Panc1 (cell line): Measurements from ENCODE around the gene RSPO4. TPM values are rescaled to one million over a fixed set of nuclear protein-coding genes. Genes with fewer than 3 reads are reported as not detected.

Experiments used
- ATAC-seq: fragments of 200-7000 bp; cut with Tn5 transposase; 2 replicates; pipeline ENCODE4 v1.9.1; 2020; ENCODE audit warnings: mild to moderate bottlenecking, moderate library complexity
- BruUV-seq: library from RNA; stranded (reverse); fragments of 400-500 nt; replicated peaks from 2 replicates; lab custom pipeline; 2021; lab: Mats Ljungman, UMichigan
- CTCF ChIA-PET: fragments of 300-600 bp; sonication (Branson Sonifier 250); formaldehyde crosslinking; loops from one replicate; lab custom pipeline; 2022; ENCODE audit warnings: antibody characterized with exemption; lab: Charles Lee
- POLR2A ChIA-PET: fragments of 300-600 bp; sonication (Branson Sonifier 250); formaldehyde crosslinking; loops from one replicate; lab custom pipeline; 2022; ENCODE audit warnings: antibody characterized with exemption; lab: Charles Lee
- DNase-seq: peaks from one replicate; pipeline ENCODE4 v3.0.0-alpha.2; 2010; ENCODE audit warnings: low read depth, low spot score
- H3K27ac ChIP-seq: 2 replicates; pipeline ENCODE4 v1.5.1; 2011; ENCODE audit warnings: mild to moderate bottlenecking, low read length, inconsistent platforms
- H3K27me3 ChIP-seq: fragments of 200-500 bp; sonication (Bioruptor generic); 2 replicates; pipeline ENCODE4 v1.6.0; 2014; ENCODE audit warnings: low read length, inconsistent platforms; ENCODE audit not compliant: control insufficient read depth, insufficient read depth
- H3K36me3 ChIP-seq: fragments of 200-500 bp; sonication (Bioruptor generic); 2 replicates; pipeline ENCODE4 v1.5.1; 2014; ENCODE audit warnings: inconsistent platforms, mild to moderate bottlenecking, low read length, moderate library complexity; ENCODE audit not compliant: control insufficient read depth, insufficient read depth
- H3K4me1 ChIP-seq: 2 replicates; pipeline ENCODE4 v1.5.1; 2011; ENCODE audit warnings: inconsistent platforms, mild to moderate bottlenecking, low read length, moderate library complexity; ENCODE audit not compliant: control insufficient read depth, insufficient read depth
- H3K4me3 ChIP-seq, 2 experiments: 2 replicates each; pipeline ENCODE4 v1.5.1; 2011 to 2012; ENCODE audit warnings: low read depth in 2 of 2, low read length in 2 of 2, mild to moderate bottlenecking in 2 of 2, inconsistent platforms in 1 of 2, moderate library complexity in 1 of 2
- H3K9me3 ChIP-seq: fragments of 200-500 bp; sonication (Bioruptor generic); 2 replicates; pipeline ENCODE4 v1.5.1; 2014; ENCODE audit warnings: low read depth, mild to moderate bottlenecking, inconsistent platforms, low read length, moderate library complexity; ENCODE audit not compliant: control insufficient read depth, insufficient read depth
- POLR2AphosphoS5 ChIP-seq: IDR thresholded peaks from 2 replicates; pipeline ENCODE4 v1.6.1; 2012; ENCODE audit warnings: mild to moderate bottlenecking, low read depth, low read length, moderate library complexity
- SIN3A ChIP-seq: IDR thresholded peaks from 2 replicates; pipeline ENCODE4 v1.6.1; 2012; ENCODE audit warnings: low read depth, mild to moderate bottlenecking, low read length, moderate library complexity, borderline replicate concordance; ENCODE audit not compliant: insufficient read depth
- TCF7L2 ChIP-seq: IDR thresholded peaks from 2 replicates; pipeline ENCODE4 v1.6.1; 2011; ENCODE audit warnings: mild to moderate bottlenecking, low read depth, low read length, inconsistent platforms
- in situ Hi-C: cut with HindIII; loops from 2 replicates; pipeline ENCODE4 v1.10.0; 2016; ENCODE audit warnings: low sequenced_read_pairs, low pct_unique_long_range_greater_than_20kb
- intact Hi-C: fragments of 100-400 bp; cut with micrococcal nuclease; formaldehyde crosslinking; loops from one replicate; pipeline ENCODE4 v1.10.0; 2022; ENCODE audit not compliant: unreplicated experiment
- total RNA-seq: library from RNA; stranded (reverse); gene quantifications from one replicate; pipeline ENCODE4 v1.2.1, GENCODE V29; 2021; ENCODE audit not compliant: unreplicated experiment
- TF ChIP-seq, protein P1 (sequence below): fragments of 450-650 bp; IDR thresholded peaks from 2 replicates; pipeline ENCODE4 v1.5.1; 2017; ENCODE audit warnings: mild to moderate bottlenecking
- TF ChIP-seq, protein P2 (sequence below), 2 experiments: IDR thresholded peaks; 2 replicates each; pipeline ENCODE4 v1.6.1; 2011 to 2012; ENCODE audit warnings: low read depth in 2 of 2, control low read depth in 1 of 2, low read length in 1 of 2, mild to moderate bottlenecking in 1 of 2, moderate library complexity in 1 of 2; ENCODE audit not compliant: insufficient read depth in 1 of 2

The RSPO4 gene
- total RNA-seq, 1 experiment from 2014 or later, result 0.54 TPM

DNA sequence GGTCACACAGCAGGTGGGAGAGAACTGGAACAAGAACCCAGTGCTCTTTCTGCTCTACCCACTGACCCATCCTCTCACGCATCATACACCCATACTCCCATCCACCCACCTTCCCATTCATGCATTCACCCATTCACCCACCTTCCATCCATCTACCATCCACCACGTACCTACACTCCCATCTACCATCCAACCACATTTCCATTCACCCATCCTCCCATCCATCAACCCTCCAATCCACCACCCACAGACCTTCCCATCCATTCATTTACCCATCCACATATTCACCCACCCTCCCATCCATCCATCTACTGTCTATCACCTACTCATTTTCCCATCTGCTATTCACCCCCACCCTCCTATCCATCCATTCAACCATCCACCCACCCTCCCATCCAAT is 17.2 kb upstream of the RSPO4 start:
- ATAC-seq, result no peak
- H3K27me3 ChIP-seq, result peaks cover 20% of the 10 kb centered on the region
- no peak overlapping the region for H3K4me3 ChIP-seq
- intact Hi-C loops, result no loop called here
- TF ChIP-seq, protein P1, sequence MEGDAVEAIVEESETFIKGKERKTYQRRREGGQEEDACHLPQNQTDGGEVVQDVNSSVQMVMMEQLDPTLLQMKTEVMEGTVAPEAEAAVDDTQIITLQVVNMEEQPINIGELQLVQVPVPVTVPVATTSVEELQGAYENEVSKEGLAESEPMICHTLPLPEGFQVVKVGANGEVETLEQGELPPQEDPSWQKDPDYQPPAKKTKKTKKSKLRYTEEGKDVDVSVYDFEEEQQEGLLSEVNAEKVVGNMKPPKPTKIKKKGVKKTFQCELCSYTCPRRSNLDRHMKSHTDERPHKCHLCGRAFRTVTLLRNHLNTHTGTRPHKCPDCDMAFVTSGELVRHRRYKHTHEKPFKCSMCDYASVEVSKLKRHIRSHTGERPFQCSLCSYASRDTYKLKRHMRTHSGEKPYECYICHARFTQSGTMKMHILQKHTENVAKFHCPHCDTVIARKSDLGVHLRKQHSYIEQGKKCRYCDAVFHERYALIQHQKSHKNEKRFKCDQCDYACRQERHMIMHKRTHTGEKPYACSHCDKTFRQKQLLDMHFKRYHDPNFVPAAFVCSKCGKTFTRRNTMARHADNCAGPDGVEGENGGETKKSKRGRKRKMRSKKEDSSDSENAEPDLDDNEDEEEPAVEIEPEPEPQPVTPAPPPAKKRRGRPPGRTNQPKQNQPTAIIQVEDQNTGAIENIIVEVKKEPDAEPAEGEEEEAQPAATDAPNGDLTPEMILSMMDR, result no peak
- TF ChIP-seq POLR2AphosphoS5, result no peak
- TF ChIP-seq TCF7L2, result no peak
- no peak for TF ChIP-seq SIN3A
- TF ChIP-seq, protein P2, sequence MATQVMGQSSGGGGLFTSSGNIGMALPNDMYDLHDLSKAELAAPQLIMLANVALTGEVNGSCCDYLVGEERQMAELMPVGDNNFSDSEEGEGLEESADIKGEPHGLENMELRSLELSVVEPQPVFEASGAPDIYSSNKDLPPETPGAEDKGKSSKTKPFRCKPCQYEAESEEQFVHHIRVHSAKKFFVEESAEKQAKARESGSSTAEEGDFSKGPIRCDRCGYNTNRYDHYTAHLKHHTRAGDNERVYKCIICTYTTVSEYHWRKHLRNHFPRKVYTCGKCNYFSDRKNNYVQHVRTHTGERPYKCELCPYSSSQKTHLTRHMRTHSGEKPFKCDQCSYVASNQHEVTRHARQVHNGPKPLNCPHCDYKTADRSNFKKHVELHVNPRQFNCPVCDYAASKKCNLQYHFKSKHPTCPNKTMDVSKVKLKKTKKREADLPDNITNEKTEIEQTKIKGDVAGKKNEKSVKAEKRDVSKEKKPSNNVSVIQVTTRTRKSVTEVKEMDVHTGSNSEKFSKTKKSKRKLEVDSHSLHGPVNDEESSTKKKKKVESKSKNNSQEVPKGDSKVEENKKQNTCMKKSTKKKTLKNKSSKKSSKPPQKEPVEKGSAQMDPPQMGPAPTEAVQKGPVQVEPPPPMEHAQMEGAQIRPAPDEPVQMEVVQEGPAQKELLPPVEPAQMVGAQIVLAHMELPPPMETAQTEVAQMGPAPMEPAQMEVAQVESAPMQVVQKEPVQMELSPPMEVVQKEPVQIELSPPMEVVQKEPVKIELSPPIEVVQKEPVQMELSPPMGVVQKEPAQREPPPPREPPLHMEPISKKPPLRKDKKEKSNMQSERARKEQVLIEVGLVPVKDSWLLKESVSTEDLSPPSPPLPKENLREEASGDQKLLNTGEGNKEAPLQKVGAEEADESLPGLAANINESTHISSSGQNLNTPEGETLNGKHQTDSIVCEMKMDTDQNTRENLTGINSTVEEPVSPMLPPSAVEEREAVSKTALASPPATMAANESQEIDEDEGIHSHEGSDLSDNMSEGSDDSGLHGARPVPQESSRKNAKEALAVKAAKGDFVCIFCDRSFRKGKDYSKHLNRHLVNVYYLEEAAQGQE (IDR thresholded peaks at IDR 0.05; ENCODE audit: insufficient read depth in 1 of 2, low read depth in 2 of 2, low read length in 1 of 2), result no peak
- no TSS peak for BruUV-seq
- no peak overlapping the region for H3K27ac ChIP-seq
- no peaks in the 10 kb centered on the region for H3K9me3 ChIP-seq
- no peaks in the 10 kb centered on the region for H3K4me1 ChIP-seq
- POLR2A ChIA-PET, result interaction anchor here (0.5 kb wide), 1 partner anchor 61 kb away, joined by 11 read pairs; no protein-coding TSS in a partner anchor
- no peaks in the 10 kb centered on the region for H3K36me3 ChIP-seq
- CTCF ChIA-PET, result no interaction called here
- in situ Hi-C loops, result no loop called here
- no peak for DNase-seq

GRCh38 chr20:1017677-1018076 is 15.6 kb upstream of the RSPO4 start:
- Histone ChIP-seq H3K27ac (no peak overlapping the region), H3K36me3 (no peaks in the 10 kb centered on the region), H3K9me3 (no peaks in the 10 kb centered on the region), H3K27me3 (peaks cover 12% of the 10 kb centered on the region), H3K4me1 (no peaks in the 10 kb centered on the region), H3K4me3 (no peak overlapping the region)
- TF ChIP-seq, protein P2 (IDR thresholded peaks at IDR 0.05; ENCODE audit: insufficient read depth in 1 of 2, low read depth in 2 of 2, low read length in 1 of 2), result no peak
- TF ChIP-seq TCF7L2 (no peak), POLR2AphosphoS5 (no peak), SIN3A (no peak)
- TF ChIP-seq, protein P1, result no peak
- DNase-seq (no peak), ATAC-seq (no peak)
- intact Hi-C loops (no loop called here), in situ Hi-C loops (no loop called here)
- CTCF ChIA-PET, result no interaction called here
- POLR2A ChIA-PET, result no interaction called here
- BruUV-seq, result no TSS peak
